Measurements from ENCODE around the gene TMEM161B. TPM values are rescaled to one million over a fixed set of nuclear protein-coding genes. Genes with fewer than 3 reads are reported as not detected.
"Not testable (repeated sequence)": the region's sequence is repeated elsewhere in the genome, so short reads cannot be mapped to it uniquely, and the experiment has no call there.

The TMEM161B gene
- total and polyA plus RNA-seq, 2 of the 13 experiments (the other 11 are each of a cell fraction or from before 2014, with no cell fraction given), result 15.0 to 22.1 TPM

DNA sequence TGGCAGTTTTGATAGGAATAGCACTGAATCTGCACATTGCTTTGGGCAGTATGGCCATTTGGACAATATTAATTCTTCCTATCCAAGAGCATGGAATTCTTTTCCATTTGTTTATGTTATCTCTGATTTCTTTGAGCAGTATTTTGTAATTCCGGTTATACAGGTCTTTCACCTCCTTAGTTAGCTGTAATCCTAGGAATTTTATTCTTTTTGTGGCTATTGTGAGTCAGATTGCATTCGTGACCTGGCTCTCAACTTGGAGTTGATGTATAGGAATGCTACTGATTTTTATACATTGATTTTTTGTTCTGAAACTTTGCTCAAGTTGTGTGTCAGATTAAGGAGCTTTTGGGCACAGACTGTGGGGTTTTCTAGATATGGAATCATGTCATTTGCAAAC is 24.0 kb downstream of the TMEM161B start:
- Histone ChIP-seq H3K4me1 (ENCODE audit: insufficient read depth, low read length) (peaks cover 58% of the 10 kb centered on the region), H3K9ac (ENCODE audit: insufficient read depth, low read depth, low read length) (no peak overlapping the region), H4K20me1 (ENCODE audit: insufficient read depth, low read length) (no peaks in the 10 kb centered on the region), H2AFZ (ENCODE audit: low read length) (no peak overlapping the region), H3K79me2 (ENCODE audit: insufficient read depth, low read length) (peaks cover 69% of the 10 kb centered on the region), H3K4me2 (ENCODE audit: low read depth, low read length) (0 out of 2 replicates have a peak overlapping the region, but pooled peaks have one; percentile 56), H3K36me3 (replicated peaks in 1 of 2; ENCODE audit: control insufficient read depth in 1 of 2, insufficient read depth in 2 of 2, low read length in 2 of 2) (no peaks in the 10 kb centered on the region; a peak in 2 of 5 replicates), H3K4me3 (replicated peaks in 1 of 3; ENCODE audit: insufficient read depth in 1 of 3, low read depth in 2 of 3, low read length in 3 of 3) (no peak overlapping the region), H3K27me3 (ENCODE audit: control insufficient read depth in 1 of 2, insufficient read depth in 2 of 2, low read length in 2 of 2) (no peaks in the 10 kb centered on the region), H3K9me3 (ENCODE audit: low read length) (no peaks in the 10 kb centered on the region), H3K27ac (ENCODE audit: extremely low read length, insufficient read depth, low read length) (peak overlapping the region; percentile 56)
- FAIRE-seq (no peak), DNase-seq (ENCODE audit: low spot score) (no peak), ATAC-seq (no peak)
- BruUV-seq (replicated peaks), result no TSS peak
- ChIA-PET CTCF (ENCODE audit: low intra/inter-chr PET ratio, low total read pairs) (no interaction called here), POLR2A (no interaction called here)
- no peak for TF ChIP-seq ZNF432 (CRISPR knock-in tag; IDR thresholded peaks at IDR 0.05; ENCODE audit: borderline replicate concordance)
- in situ Hi-C loops (cut with HindIII; ENCODE audit: extremely low pct_ligation_motif_present, low pct_unique_long_range_greater_than_20kb), result no loop called here
- intact Hi-C loops (cut with micrococcal nuclease; ENCODE audit: unreplicated experiment), result no loop called here
- 98% methylated on average over 2 of the region's 2 CpGs for WGBS (ENCODE audit: low lambda C conversion rate)

GRCh38 chr5:88243493-88243892 is 25.2 kb downstream of the TMEM161B start:
- WGBS (ENCODE audit: low lambda C conversion rate), result 95% methylated on average over 2 of the region's 2 CpGs
- H3K9ac ChIP-seq (ENCODE audit: insufficient read depth, low read depth, low read length); intact Hi-C loops (cut with micrococcal nuclease; ENCODE audit: unreplicated experiment); H3K36me3 ChIP-seq (replicated peaks in 1 of 2; ENCODE audit: control insufficient read depth in 1 of 2, insufficient read depth in 2 of 2, low read length in 2 of 2); H3K27me3 ChIP-seq (ENCODE audit: control insufficient read depth in 1 of 2, insufficient read depth in 2 of 2, low read length in 2 of 2); CTCF ChIA-PET (ENCODE audit: low intra/inter-chr PET ratio, low total read pairs); H3K4me2 ChIP-seq (ENCODE audit: low read depth, low read length); H3K27ac ChIP-seq (ENCODE audit: extremely low read length, insufficient read depth, low read length); BruUV-seq (replicated peaks); DNase-seq (ENCODE audit: low spot score); FAIRE-seq; H4K20me1 ChIP-seq (ENCODE audit: insufficient read depth, low read length); H3K4me3 ChIP-seq (replicated peaks in 1 of 3; ENCODE audit: insufficient read depth in 1 of 3, low read depth in 2 of 3, low read length in 3 of 3); H3K9me3 ChIP-seq (ENCODE audit: low read length); in situ Hi-C loops (cut with HindIII; ENCODE audit: extremely low pct_ligation_motif_present, low pct_unique_long_range_greater_than_20kb); H2AFZ ChIP-seq (ENCODE audit: low read length); POLR2A ChIA-PET; ATAC-seq: not testable (repeated sequence)
- Histone ChIP-seq H3K4me1 (ENCODE audit: insufficient read depth, low read length) (peaks cover 52% of the 10 kb centered on the region), H3K79me2 (ENCODE audit: insufficient read depth, low read length) (peaks cover 58% of the 10 kb centered on the region)

GRCh38 chr5:88238732-88239131 is 29.9 kb downstream of the TMEM161B start:
- no peak for FAIRE-seq
- 96% methylated on average over 4 of the region's 4 CpGs for WGBS (ENCODE audit: low lambda C conversion rate)
- peaks cover 20% of the 10 kb centered on the region for H3K79me2 ChIP-seq (ENCODE audit: insufficient read depth, low read length)
- TF ChIP-seq, protein P1, sequence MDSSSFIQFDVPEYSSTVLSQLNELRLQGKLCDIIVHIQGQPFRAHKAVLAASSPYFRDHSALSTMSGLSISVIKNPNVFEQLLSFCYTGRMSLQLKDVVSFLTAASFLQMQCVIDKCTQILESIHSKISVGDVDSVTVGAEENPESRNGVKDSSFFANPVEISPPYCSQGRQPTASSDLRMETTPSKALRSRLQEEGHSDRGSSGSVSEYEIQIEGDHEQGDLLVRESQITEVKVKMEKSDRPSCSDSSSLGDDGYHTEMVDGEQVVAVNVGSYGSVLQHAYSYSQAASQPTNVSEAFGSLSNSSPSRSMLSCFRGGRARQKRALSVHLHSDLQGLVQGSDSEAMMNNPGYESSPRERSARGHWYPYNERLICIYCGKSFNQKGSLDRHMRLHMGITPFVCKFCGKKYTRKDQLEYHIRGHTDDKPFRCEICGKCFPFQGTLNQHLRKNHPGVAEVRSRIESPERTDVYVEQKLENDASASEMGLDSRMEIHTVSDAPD (CRISPR knock-in tag; IDR thresholded peaks at IDR 0.05), result no peak
- TF ChIP-seq, protein P2, sequence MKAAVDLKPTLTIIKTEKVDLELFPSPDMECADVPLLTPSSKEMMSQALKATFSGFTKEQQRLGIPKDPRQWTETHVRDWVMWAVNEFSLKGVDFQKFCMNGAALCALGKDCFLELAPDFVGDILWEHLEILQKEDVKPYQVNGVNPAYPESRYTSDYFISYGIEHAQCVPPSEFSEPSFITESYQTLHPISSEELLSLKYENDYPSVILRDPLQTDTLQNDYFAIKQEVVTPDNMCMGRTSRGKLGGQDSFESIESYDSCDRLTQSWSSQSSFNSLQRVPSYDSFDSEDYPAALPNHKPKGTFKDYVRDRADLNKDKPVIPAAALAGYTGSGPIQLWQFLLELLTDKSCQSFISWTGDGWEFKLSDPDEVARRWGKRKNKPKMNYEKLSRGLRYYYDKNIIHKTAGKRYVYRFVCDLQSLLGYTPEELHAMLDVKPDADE (CRISPR knock-in tag; IDR thresholded peaks at IDR 0.05), result no peak
- TF ChIP-seq PRDM4 (CRISPR knock-in tag; IDR thresholded peaks at IDR 0.05; ENCODE audit: borderline replicate concordance) (no peak), GTF3A (CRISPR knock-in tag; conservative IDR thresholded peaks at IDR 0.05) (no peak), ZNF660 (CRISPR knock-in tag; IDR thresholded peaks at IDR 0.05; ENCODE audit: borderline replicate concordance, low read depth) (no peak)

More at GRCh38 chr5:88238732-88239131, 29.9 kb downstream of the TMEM161B start:
- POLR2A ChIA-PET, result no interaction called here
- Histone ChIP-seq H3K9me3 (ENCODE audit: low read length) (no peaks in the 10 kb centered on the region), H3K27me3 (ENCODE audit: control insufficient read depth in 1 of 2, insufficient read depth in 2 of 2, low read length in 2 of 2) (no peaks in the 10 kb centered on the region), H3K4me3 (replicated peaks in 1 of 3; ENCODE audit: insufficient read depth in 1 of 3, low read depth in 2 of 3, low read length in 3 of 3) (no peak overlapping the region), H3K9ac (ENCODE audit: insufficient read depth, low read depth, low read length) (no peak overlapping the region), H2AFZ (ENCODE audit: low read length) (no peak overlapping the region), H3K36me3 (replicated peaks in 1 of 2; ENCODE audit: control insufficient read depth in 1 of 2, insufficient read depth in 2 of 2, low read length in 2 of 2) (no peaks in the 10 kb centered on the region; a peak in 2 of 5 replicates), H3K4me1 (ENCODE audit: insufficient read depth, low read length) (peaks cover 4% of the 10 kb centered on the region; the same call in 1 of the 2 replicates), H4K20me1 (ENCODE audit: insufficient read depth, low read length) (no peaks in the 10 kb centered on the region), H3K27ac (ENCODE audit: extremely low read length, insufficient read depth, low read length) (no peak overlapping the region), H3K4me2 (ENCODE audit: low read depth, low read length) (no peak overlapping the region)
- in situ Hi-C loops (cut with HindIII; ENCODE audit: extremely low pct_ligation_motif_present, low pct_unique_long_range_greater_than_20kb) (no loop called here), intact Hi-C loops (cut with micrococcal nuclease; ENCODE audit: unreplicated experiment) (no loop called here)
- DNase-seq (ENCODE audit: low spot score), result no peak
- BruUV-seq (replicated peaks), result no TSS peak
- CTCF ChIA-PET (ENCODE audit: low intra/inter-chr PET ratio, low total read pairs), result no interaction called here
- ATAC-seq, result no peak

Data from HepG2 (cell line).